ENCODE data around the gene RNF130.
"Not testable (repeated sequence)": the region's sequence is repeated elsewhere in the genome, so short reads cannot be mapped to it uniquely, and the experiment has no call there.

The RNF130 gene

DNA sequence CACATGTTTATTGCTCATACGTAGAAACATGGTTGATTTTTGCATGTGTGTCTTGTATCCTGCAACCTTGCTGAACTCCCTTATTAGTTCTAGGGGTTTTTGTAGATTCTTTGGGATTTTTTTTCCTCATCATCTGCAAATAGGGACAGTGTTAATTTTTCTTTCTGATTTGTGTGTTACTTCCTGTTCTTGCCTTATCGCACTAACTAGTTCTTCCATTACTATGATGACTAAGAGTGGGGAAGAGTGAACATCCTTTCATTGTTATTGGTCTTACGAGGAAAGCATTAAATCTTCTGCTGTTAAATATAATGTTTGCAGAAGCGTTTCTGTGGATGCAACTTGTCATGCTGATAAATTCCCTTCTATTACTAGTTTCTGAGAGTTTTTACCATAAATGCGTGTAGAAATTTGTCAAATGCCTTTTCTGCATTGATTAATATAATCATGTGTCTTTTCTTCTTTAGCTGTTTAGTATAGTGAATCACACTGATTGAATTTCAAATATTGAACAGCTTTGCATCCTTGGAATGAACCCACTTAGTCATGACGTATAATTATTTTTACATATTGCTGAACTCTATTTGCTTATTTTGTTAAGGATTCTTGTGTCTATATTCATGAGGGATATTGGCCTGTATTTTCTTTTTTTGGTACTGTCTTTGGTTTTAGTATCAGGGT, 32.1 kb upstream of the RNF130 start:
- no peak for DNase-seq (ENCODE audit: low read depth)

DNA sequence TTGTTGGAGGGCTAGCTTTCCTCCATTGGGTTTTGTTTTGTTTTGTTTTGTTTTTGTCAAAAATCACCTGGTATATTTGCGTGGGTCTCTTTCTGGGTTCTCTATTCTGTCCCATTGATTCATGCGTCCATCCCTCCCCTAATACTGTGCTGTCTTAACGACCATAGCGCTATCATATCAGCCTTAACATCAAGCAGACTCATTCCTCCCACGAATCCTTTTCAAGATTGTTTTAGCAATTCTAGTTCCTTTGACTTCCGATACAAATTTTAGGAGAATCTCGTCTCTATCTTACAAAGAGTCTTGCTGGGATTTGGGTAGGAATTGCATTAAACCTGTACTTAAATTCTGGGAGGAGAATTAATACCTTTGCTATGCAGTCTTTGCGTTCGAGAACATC, 31.1 kb upstream of the RNF130 start:
- DNase-seq (ENCODE audit: low read depth): no peak

DNA sequence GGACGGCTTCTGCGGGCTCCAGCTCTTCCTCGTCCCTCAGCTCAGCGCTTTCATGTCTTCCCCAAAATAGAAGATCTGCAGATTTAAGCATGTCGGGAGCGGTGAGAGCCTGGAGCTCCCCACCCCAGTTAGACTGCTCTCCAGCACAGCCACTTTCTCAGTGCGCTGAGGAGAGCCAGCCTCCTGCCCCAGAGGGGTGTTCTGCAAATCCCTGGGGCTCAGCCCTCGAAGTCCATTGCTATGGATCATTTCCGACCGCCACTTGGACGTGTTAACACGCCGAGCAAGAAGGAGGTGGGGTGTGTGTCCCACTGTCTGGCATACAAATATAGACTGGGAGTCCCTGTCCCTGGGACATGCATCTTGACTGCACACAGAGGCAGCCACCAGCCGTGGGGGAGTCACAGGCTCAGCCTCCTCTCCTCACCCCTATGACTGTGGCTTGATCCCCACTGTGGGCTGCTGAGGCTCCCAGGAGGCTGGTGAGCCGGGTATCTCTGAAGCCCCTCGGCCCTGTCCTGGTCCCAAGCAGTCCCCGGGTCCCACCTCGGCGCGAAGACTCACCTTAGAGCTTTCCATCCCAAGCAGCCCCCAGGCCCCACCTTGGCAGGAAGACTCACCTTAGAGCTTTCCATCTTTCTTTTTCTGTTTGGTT, 30.0 kb upstream of the RNF130 start:
- no peak for DNase-seq (ENCODE audit: low read depth)

DNA sequence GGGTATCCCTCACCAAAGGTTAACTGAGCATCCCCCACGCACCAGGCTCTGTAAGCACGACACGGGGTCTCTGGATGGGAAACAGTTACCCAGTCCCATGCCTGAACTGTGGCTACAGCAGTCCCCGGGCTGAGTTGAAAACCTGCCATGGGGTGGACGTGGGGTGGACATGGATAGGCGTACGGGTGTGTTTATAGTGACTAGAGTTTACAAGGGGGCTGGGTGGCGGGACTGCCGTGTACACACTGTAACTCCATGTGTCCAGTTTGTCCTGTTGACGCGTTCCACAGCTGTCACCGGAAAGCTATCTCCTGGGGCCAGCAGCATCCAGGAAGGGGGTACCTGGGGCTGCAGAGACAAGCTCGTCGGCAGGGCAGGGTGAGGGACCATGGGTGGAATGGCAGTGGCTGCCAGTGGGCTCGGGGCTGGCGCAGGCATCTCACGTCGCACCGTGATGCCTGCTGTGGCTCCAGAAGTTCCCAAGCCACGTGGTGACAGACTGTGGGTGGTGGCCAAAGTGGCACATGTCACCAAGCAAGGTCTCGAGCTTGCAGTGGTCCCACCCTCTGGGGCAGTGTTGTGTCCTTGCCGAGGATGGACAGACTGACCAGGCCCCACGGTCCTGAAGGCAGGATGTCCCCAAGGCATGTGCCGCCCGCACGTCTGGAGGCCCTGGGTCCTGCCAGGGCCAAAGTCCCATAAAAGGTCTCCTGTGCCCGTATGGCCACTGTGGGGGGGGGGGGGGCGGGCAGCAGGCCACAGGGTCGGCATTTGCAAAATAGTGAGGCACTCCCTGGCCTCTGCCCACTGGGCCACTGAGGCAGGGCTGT, 29.3 kb upstream of the RNF130 start:
- DNase-seq (ENCODE audit: low read depth): no peak

DNA sequence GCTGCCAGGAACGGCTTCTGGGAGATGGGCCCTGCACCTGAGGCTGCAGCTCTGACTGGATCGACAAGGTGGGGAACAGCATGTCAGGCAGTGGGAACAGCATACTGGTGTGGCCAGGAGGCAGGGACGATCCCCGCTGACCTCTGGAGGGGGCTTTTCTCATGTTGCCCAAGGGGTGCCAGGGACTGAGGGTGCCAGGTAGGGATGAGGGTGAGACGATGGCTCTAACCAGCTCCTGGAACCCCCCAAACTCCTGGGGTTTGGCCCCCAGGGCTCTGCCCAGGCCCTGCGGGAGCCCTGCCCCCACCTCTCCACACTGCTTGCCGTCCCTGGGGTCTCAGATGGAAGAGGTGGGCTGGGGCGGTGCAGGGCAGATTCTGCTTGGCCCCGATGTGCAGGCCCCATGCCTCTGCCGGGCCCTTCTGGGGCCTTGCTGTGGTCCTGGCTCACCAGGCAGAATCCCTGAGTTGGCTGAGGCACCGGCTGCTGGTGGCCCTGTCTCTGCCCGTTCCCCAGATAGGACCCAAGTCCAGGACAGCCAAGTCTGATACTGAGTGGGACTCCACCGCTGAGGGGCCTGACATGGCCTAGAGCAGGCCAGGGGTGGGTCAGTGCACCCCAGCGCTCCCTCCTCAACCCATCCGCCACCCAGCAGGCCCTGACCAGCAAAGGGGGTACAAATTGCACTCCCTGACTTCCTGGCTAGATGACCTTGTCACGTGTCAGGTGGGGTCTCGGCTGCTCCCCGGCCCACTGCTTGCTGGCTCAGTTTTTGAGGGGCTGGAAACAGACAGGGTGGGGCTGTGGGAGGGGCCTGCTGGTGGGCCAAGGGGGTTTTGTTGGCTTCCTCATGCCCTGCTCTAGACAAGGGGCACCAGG, 28.4 kb upstream of the RNF130 start:
- DNase-seq (ENCODE audit: low read depth): no peak

DNA sequence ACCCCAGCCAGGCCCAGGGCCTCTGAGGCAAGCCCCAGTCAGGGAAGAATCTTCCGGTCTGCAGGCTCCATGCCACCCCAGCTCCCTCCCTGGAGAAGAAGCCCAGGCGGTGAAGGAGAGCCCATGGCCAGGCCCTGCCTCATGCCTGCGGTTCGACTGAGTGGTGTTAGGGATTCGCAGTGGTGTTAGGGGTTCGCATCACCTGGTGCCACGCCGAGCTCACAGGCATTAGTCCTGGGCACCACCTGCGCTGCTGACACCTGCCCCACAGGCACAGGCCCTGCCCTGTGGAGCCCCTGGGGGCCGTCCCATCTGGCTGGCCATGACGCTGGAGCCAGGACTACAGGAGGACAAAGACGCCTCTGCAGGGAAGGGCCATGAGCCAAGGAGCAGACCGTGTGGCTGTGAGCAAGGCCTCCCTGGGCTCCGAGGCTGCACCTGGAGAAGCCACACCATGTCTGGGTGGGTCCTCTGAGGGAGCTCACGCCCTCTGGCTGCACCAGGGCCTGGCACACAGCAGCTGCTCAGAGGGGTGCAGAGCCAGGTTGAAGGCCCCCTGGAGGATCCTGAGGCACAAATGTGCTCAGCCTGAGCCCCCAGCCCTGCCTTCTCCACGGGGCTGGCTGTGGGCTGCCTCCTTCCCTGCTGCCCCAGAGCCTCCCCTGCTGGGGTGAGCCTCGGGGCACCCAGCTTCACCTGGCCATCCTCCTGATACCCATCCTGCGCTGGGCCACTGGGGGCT, 27.6 kb upstream of the RNF130 start:
- no peak for DNase-seq (ENCODE audit: low read depth)

DNA sequence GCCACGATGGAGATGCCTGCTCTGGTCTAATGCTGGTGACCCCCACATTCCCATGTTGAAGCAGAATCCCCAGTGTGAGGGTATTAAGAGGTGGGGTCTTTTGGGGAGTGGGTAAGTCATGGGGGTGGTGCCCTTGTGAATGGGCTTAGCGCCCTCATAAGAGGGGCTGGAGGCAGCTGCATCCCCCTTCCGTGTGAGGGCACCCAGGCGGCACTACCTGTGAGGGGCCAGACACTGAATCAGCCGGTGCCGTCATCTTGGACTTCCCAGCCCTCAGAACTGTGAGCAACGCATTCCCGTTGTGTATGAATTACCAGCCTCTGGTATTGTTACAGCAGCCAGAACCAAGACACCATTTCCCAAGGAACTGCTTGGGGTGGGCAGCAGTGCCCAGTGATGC, 27.0 kb upstream of the RNF130 start:
- no peak for DNase-seq (ENCODE audit: low read depth)

DNA sequence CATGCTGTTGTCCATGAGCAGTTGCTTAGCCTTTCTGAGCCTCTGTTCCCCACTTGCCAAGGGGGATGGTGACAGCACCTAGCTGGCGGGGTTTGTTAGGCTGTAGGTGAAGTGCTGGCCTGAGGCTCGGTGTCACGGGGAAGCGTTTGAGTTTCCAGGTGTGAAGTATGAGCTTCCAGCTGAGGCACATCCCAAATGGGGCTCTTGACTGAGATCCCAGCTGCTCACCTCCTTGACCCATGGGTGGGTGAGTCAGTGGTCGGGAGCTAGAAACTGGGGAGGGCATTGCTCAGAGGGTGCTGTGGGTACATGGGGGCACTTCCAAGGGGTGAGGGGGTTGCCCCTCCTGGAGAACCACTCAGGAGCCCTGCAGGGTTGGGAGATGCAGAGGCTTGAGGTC, 26.4 kb upstream of the RNF130 start:
- no peak for DNase-seq (ENCODE audit: low read depth)

DNA sequence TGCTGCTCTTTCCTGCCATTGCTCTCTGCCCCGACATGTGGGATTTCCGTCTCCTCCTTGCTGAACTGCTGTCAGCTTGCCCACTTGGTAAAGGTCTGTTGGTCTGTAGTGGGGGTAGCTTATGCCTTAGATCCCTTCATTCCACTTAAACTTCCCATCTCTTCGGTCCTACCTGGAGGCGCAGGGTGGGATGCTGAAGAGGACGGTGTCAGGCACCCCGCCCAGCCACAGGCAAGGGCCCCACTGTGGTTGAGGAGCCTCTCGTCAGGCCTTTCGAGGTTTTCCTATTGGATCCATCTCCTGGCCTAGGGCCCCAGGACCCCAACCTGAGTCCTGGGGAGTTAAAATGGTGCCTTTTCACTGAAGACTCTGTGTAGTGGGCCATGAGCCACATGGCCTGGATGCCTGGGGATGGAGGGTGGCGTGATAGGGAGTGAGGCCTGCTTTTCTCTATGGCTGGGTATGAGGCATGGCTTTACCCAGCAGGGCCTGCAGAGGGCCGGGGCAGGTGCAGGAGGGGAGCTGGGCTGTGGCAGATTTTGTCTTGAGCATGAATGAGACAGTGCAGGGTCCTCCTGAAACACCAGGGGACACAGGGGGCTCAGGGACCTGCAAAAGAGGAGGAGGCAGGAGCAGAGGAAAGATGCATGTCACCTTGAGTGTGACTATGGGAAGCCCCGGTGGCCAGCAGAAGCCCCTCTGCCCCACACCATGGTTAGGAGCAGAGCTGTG, 25.8 kb upstream of the RNF130 start:
- no peak for DNase-seq (ENCODE audit: low read depth)

DNA sequence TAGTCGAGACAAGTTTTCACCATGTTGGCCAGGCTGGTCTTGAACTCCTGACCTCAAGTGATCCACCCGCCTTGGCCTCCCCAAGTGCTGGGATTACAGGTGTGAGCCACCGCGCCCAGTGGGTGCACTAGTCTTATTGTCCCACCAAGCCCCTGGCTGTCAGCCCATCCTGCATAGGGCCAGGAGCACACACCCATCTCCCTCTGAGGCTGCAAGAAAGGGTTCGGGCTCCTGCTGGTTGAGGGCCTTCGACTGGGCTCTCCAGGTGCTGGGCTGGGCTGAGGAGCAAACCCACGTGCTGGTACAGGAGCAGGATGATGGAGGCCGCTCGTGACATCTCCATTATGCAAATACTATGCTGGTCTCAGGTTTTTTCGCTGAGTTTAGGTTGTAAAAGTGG, 25.1 kb upstream of the RNF130 start:
- no peak for DNase-seq (ENCODE audit: low read depth)

DNA sequence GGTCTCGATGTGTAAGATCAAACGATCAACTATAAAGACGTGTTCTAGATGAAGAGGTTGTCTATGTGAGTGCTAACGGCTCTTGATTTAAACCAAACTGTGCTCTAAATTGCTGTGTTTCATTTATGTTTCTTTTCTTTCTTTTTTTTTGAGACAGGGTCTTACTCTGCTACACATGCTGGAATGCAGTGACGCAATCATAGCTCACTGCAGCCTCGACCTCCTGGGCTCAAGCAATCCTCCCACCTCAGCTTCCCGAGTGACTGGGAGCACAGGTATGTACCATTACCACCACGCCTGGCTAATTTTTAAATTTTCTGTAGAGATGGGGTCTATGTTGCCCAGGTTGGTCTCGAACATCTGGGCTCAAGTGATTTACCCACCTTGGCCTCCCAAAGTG, 24.0 kb upstream of the RNF130 start:
- DNase-seq (ENCODE audit: low read depth): no peak

DNA sequence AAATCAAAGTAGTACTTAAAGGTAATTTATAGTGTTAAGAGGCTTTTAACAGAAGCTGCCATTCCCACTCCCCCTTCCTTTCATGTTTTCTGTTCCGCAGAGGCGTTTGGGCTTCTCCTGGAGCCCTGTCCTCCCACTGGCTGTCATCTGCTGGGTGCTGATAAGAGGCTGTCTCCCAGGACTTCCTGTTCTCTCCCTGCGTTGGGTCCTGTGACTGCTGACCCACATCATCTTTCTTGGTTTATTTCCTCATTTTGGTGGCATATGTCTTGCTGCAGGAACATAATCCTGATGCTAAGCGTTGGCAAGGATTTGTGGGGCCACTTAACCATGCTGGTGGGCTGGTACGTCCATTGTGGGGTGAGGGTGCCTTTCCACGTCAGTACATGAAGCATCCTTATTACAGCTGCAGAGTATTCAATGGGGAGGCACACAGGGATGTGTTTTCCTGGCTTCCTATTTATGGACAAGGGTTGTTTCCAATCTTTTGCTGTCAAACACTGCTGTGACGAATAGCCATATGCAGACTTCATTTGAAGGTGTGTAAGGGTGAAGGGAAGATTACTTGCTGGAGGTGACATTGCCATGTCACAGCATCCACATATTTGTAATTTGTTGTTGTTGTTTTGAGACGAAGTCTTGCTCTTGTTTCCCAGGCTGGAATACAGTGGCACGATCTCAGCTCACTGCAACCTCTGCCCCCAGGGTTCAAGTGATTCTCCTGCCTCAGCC, 22.3 kb upstream of the RNF130 start:
- DNase-seq (ENCODE audit: low read depth): no peak

DNA sequence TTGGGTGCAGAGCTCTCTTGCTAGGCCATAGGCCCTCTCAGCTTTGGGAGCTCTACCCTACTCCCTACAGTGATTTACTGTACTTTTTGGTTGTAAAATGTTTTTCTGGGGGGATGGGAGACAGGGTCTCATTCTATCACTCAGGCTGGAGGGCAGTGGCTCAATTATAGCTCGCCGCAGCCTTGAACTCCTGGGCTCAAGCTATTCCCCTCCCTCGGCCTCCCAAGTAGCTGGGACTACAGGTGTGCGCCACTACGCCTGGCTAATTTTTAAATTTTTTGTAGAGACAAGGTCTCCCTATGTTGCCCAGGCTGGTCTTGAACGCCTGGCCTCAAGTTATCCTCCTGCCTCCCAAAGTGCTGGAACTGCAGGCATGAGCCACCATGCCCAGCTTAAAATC, 21.7 kb upstream of the RNF130 start:
- DNase-seq (ENCODE audit: low read depth): no peak

DNA sequence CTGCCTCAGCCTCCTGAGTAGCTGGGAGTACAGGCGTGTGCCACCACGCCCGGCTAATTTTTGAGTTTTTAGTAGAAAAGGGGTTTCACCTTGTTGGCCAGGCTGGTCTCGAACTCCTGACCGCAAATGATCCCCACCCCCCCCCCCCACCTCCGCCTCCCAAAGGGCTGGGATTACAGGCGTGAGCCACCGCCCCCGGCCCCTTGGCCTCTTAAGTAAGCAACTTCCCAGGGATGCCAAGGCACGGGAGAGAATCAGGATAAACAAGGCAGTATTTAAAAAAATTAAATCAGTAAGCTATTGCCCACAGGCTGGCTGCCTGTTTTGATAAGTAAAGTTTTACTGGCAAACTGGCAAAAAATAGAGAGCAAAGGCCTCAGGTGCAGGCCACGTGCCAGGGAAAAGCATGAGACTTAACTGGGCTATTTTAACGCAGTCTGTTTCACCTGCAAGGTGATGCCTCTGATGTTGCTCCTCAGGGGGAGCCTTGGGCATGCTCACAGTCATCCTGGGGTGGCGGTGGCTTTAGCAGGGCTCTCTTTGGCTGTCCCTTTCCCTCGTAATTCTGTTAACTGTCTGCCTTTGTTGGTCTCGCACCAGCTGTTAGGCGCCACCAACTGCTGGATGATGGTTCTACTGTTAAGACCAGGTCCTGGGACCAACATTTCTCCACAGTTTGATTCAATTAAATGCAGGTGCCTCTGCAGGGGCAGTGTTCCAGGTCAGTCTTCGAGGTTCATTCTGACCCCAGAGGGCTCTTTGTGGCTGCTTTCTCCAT, 19.4 kb upstream of the RNF130 start:
- DNase-seq (ENCODE audit: low read depth): peak; percentile 27

DNA sequence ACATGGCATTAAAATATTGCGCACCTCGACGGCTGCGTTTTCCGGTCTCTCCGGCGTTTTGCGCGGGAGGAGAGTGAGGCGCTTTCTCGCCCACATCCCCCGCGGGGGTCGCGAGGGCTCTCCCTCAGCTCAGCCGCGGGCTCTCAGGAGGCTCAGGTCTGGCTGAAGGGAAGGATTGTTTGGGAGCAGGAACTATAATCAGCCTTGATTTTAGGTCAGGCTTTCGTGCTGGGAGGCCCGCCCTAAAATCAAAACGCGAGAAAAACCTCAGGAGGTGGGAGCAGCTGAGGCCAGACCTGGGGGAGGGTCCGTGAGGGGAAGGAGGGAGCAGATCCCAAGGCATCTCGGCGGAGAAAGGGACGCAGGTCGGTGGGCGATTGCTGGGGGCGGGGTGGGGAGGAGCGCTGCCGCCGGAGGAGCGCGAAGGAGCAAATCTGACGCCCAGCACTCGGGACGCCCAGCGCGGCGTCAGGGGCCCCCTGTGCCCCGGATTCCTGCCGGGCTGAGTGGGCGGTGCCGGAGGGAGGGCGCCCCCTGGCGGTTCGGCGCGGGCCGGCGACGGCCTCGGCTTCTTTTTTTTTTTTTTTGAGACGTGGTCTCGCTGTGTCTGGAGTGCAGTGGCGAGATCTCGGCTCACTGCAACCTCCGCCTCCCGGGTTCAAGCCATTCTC, 18.7 kb upstream of the RNF130 start:
- DNase-seq (ENCODE audit: low read depth): peak; percentile 46

DNA sequence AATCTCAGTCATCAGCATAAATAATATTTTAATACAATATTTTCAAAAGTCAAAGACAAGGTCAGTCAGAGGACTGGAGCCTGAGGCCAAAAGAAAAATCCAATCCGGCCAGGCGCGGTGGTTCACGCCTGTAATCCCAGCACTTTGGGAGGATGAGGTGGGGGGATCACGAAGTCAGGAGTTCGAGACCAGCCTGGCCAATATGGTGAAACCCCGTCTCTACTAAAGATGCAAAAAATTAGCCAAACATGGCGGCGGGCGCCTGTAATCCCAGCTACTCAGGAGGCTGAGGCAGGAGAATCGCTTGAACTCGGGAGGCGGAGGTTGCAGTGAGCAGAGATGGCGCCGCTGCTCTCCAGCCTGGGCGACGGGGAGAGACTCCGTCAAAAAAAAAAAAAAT, 18.1 kb upstream of the RNF130 start:
- not testable (repeated sequence) for DNase-seq (ENCODE audit: low read depth)

DNA sequence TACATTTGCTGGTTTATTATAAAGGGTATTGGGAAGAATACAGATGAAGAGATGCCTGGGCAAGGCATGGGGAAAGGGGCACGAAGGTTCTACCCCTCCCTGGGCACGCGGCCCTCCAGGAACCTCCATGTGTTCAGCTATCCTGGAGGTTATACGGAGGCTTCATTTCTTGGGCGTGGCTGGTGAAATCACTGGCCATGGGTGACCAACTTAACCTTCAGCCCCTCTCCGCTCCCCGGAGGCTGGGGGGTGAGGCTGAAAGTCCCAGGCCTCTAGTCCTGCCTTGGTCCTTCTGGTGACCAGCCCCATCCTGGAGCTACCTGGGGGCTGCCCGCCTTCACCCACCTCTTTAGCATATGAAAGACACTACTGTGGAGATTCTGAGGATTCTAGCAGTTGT, 17.0 kb upstream of the RNF130 start:
- no peak for DNase-seq (ENCODE audit: low read depth)

DNA sequence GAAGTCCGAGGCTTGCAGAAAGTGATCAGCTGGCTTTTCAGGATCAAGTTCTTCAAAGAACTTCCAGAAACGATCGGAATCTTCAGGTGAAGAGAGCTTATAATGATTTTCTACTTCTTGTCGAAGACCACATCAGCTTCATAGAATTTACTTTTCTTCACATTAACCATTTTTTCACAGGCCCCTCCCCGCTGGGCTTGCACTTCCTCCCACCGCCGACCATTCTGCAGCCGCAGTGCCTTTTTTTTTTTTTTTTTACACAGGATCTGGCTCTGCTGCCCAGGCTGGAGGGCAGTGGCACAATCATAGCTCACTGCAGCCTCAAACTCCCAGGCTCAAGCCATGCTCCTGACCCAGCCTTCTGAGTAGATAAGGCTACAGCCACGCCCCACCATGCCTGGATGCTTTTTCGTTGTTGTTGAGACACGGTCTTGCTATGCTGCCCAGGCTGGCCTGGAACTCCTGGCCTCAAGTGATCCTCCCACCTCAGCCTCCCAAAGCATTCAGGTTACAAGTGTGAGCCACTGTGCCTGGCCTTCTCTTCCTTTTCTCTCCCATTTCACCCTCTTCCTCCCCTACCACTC, 15.3 kb upstream of the RNF130 start:
- no peak for DNase-seq (ENCODE audit: low read depth)

Data from fibroblast of gingiva (primary cell).